K562 (cell line): ENCODE measurements around the gene MUC3A.

Experiments used
- BRD4 ChIP-seq: fragments of 200-600 bp; sonication (generic); IDR thresholded peaks from 2 replicates; pipeline ENCODE4 v1.6.1; 2017; ENCODE audit warnings: inconsistent platforms
- E2F4 ChIP-seq: sonication (generic); formaldehyde crosslinking; IDR thresholded peaks from 2 replicates; pipeline ENCODE4 v1.8.0; 2022; ENCODE audit warnings: mild to moderate bottlenecking, low read depth, missing genetic modification reagents
- RERE ChIP-seq: sonication (generic); formaldehyde crosslinking; IDR thresholded peaks from 2 replicates; pipeline ENCODE4 v1.8.0; 2023; ENCODE audit warnings: missing genetic modification reagents, mild to moderate bottlenecking, borderline replicate concordance
- ZNF75A ChIP-seq: fragments of 450-650 bp; formaldehyde crosslinking; IDR thresholded peaks from 2 replicates; pipeline ENCODE4 v1.4.0; 2020; ENCODE audit warnings: mild to moderate bottlenecking

- no peak for TF ChIP-seq BRD4
- TF ChIP-seq ZNF75A (CRISPR knock-in tag), result no peak
- no peak for TF ChIP-seq E2F4
- no peak for TF ChIP-seq RERE (CRISPR knock-in tag)
Observed at GRCh38 chr7:100959894-100960293, 10.6 kb downstream of the MUC3A start.
